Cardiac septum (tissue), 1 donor: Measurements from ENCODE around the gene MRTFA. TPM values are rescaled to one million over a fixed set of nuclear protein-coding genes. Genes with fewer than 3 reads are reported as not detected.

Source experiments
- DNase-seq: peaks from one replicate; pipeline ENCODE4 v3.0.0-alpha.2; 2020; ENCODE audit warnings: low spot score
- intact Hi-C: fragments of 100-400 bp; cut with DNase I; formaldehyde crosslinking; loops from one replicate; pipeline ENCODE4 v1.14.0; 2022
- total RNA-seq: library from RNA; stranded (reverse); fragmentation: NEBNext Ultra II Directional; extraction: Animal tissue kit (Norgen Biotek cat#: 25700); gene quantifications from one replicate; pipeline ENCODE4 v1.2.1, GENCODE V29; 2021
- donor health status: DM: no; HTN: no; CAD: no.

MRTFA gene
- total RNA-seq, 1 donor from 2014 or later: 24.3 TPM

GRCh38 chr22:40485813-40486667 lies 150.5 kb downstream of the MRTFA start:
- intact Hi-C loops: loop anchor here (5.0 kb wide), 1 partner anchor 49 kb away; no protein-coding TSS in a partner anchor
- DNase-seq: no peak

GRCh38 chr22:40484906-40485669 lies 151.4 kb downstream of the MRTFA start:
- intact Hi-C loops: loop anchor here (5.0 kb wide), 1 partner anchor 48 kb away; no protein-coding TSS in a partner anchor
- no peak for DNase-seq

DNA sequence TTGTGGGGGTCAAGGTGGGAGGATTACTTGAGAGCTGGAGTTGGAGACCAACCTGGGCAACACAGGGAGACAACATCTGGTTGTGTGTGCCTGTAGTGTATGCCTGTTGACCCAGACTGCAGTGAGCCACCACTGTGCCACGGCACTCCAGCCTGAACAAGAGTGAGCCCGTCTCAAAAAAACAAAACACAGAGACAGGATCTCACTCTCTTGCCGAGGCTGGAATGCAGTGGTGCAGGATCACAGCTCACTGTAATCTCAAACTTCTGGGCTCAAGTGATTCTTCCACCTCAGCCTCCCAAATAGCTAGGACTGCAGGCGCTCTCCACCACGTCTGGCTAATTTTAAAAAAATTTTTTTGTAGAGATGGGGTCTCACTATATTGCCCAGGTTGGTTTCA lies 153.6 kb downstream of the MRTFA start:
- DNase-seq: no peak
- intact Hi-C loops: no loop called here

DNA sequence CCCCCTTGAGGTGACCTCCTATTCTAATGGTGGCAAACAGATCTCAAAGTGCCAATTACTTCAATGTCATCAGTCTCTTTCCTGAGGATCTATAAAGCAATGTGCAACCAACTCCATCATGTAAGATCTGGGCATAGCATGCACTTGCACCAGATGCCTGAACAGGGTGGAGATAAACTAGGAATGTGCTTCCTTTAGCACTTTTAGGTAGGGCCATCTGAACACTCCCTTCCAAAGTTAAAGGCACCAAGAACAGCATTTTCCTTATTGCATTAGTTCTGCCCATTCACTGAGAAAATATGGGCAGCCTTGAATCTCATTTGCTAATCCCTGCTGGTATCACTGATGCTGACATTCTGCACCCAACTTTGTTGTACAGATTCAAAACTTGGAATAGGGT lies 154.1 kb downstream of the MRTFA start:
- DNase-seq: no peak
- intact Hi-C loops: no loop called here

DNA sequence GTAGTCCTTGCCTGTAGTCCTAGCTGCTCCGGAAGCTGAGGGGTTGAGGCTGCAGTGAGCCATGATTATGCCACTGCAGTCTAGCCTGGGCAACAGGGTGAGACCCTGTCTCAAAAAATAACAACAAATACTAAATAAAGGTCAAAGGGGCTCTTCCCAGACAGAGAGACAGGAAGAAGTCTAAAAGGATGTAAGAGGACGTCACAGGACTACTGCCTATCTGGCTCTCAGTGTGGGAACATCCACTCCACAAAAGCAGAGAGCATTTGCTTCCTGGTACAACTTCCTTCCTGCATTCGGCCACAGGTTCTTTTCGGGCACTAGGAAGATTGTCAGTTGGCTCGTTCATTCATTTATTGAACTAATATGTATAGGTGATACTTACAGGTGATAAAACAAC lies 155.5 kb downstream of the MRTFA start:
- no peak for DNase-seq
- intact Hi-C loops: no loop called here

GRCh38 chr22:40479887-40480538 lies 156.5 kb downstream of the MRTFA start:
- intact Hi-C loops: no loop called here

GRCh38 chr22:40479126-40479800 lies 157.3 kb downstream of the MRTFA start:
- intact Hi-C loops: no loop called here
- DNase-seq: no peak

More at GRCh38 chr22:40479887-40480538, 156.5 kb downstream of the MRTFA start:
- no peak for DNase-seq

- intact Hi-C loops: no loop called here
- no peak for DNase-seq
These were observed 158.0 kb downstream of the MRTFA start for GRCh38 chr22:40478338-40479125.

- no peak for DNase-seq
- intact Hi-C loops: no loop called here
These were observed 158.7 kb downstream of the MRTFA start for GRCh38 chr22:40477683-40478337.

GRCh38 chr22:40476341-40476740 lies 160.2 kb downstream of the MRTFA start:
- intact Hi-C loops: no loop called here
- DNase-seq: no peak

DNA sequence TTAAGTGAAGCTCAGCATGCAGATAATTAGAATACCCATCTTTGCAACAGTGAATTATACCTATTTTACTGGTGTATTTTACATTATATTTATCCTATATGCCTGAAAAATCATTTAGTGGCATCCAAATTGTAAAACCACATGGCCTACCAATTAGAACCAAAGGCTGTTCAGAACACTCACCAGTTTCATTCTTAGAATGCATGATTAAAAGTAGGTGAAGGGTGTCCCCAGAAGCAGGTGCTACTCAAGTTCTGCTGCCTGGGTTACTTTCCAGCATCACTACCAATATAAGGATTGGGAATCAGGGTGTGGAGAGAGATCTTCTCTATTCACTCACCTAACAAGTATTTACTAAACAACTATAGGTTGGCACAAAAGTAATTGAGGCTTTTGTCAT lies 162.8 kb downstream of the MRTFA start:
- DNase-seq: no peak
- intact Hi-C loops: no loop called here

DNA sequence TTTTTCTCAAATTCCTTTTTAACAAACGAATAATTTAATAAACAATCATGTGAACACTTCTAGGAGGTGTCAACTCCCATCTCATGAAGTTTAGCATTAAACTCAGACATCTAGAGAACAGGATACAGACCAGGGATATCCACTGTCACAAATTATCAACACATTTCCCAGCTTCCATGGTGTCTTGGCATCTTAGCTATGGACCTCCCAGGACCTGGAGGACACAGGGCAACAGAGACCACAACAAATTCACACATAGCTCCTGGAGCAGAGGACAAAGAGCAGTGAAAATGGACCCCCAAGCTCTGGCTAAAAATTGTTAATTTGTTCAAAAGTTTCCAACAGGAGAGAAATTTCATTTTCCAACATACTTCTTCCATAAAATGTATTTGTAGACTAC lies 163.9 kb downstream of the MRTFA start:
- intact Hi-C loops: no loop called here
- no peak for DNase-seq

GRCh38 chr22:40472051-40472450 lies 164.5 kb downstream of the MRTFA start:
- DNase-seq: no peak
- intact Hi-C loops: no loop called here

GRCh38 chr22:40469181-40469580 lies 167.3 kb downstream of the MRTFA start:
- intact Hi-C loops: no loop called here

GRCh38 chr22:40468616-40469015 lies 167.9 kb downstream of the MRTFA start:
- DNase-seq: no peak
- intact Hi-C loops: no loop called here

More at GRCh38 chr22:40469181-40469580, 167.3 kb downstream of the MRTFA start:
- DNase-seq: no peak

DNA sequence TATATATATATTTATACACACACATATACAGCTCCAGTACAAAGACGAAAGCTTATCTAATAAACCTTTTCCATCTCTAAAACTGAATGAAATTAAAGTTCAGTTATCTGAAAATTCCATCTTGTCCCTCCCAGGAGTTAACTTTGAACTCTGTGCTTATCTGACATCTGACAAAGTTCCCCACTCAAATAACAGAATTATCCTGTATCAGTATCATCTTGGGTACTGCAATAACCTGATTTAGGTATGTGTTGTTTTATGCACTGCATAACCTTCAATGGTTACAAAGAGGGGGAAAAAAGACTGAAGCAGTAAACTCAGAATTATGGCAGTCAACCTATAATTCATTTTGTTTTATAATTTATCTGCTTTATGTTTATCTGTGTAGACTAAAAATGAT lies 169.5 kb downstream of the MRTFA start:
- no peak for DNase-seq
- intact Hi-C loops: no loop called here

DNA sequence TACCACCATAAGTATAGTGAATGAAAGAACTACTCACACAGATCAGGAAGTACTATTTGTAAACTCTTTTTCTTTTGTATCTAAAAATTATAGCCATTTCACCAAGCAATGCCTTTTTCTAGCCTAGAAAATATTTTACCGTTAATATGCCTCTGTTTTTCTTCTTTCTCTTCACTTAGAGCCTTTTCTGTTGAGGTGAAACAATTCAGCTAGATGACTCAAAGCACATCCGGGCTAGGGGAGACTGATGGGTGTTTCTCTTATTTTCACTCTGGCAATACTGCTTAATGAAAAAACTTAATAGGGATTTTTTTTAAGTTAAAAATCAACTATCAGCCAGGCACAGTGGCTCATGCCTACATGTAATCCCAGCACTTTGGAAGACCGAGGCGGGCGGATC lies 172.8 kb downstream of the MRTFA start:
- intact Hi-C loops: no loop called here
- DNase-seq: no peak

- no peak for DNase-seq
- intact Hi-C loops: no loop called here
These were observed 173.4 kb downstream of the MRTFA start for GRCh38 chr22:40463017-40463631.
